Measurements from ENCODE around the gene EIF4G3.

GRCh38 chr1:21162740-21163464 lies 13.8 kb downstream of the EIF4G3 start:
- TF ChIP-seq ZNF24 (IDR thresholded peaks at IDR 0.05) (no peak), NFIC (IDR thresholded peaks at IDR 0.05) (no peak), CBFB (CRISPR knock-in tag; IDR thresholded peaks at IDR 0.05) (no peak), MAZ (CRISPR knock-in tag; conservative IDR thresholded peaks at IDR 0.05 in 1 of 2, IDR thresholded peaks at IDR 0.05 in 1 of 2) (no peak), STAT5B (CRISPR knock-in tag; IDR thresholded peaks at IDR 0.05) (no peak), KLF6 (CRISPR knock-in tag; IDR thresholded peaks at IDR 0.05; ENCODE audit: borderline replicate concordance) (no peak), SAFB2 (IDR thresholded peaks at IDR 0.05; ENCODE audit: borderline replicate concordance, low read depth, low read length, severe bottlenecking) (no peak), ATF4 (CRISPR knock-in tag; IDR thresholded peaks at IDR 0.05) (no peak), TARDBP (IDR thresholded peaks at IDR 0.05) (no peak)

Measured in K562 (cell line).